ENCODE measurements around the gene ACTL7B. TPM values are rescaled to one million over a fixed set of nuclear protein-coding genes. Genes with fewer than 3 reads are reported as not detected.
"Not testable (repeated sequence)": the region's sequence is repeated elsewhere in the genome, so short reads cannot be mapped to it uniquely, and the experiment has no call there.

ACTL7B gene
- total RNA-seq, 1 donor from 2014 or later, result not detected

DNA sequence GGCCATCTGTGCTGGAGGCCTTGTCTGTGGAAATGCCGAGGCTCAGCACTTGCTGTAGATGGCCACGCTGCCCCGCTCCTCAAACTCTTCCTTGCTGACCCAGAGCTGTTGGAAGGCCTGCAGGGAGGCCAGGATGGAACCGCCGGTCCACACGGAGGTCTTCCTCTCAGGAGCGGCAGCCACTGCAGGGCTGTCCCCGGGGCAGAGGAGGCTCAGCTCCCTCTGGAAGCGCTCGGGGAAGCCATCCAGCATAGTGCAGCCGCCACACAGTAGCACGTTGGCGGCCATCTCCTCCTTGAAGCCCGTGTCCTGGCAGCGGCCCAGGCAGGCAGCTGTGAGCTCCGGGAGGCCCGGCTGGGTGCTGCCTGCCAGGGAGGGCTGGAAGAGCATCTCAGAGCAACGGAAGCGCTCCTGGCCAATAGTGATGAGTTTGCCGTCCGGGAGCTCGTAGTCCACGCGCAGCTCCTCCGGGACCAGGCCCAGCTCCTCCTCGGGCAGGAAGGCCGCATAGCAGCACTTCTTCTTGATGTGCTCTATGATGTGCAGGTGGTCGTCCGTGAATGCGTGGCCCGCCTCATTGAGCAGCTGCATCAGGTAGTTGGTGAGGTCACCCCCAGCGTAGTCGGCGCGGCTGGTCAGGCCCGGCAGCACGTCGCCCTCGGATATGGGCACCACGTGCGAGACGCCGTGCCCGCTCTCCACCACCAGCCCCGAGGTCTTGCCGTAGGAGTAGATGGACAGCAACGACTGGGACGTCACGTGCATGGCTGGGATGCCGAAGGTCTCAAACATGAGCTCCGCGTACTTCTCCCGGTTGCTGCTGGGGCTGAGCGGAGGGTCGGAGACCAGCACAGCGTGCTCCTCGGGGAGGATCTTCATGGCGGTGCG lies 901 bp downstream of the ACTL7B start:
- Mint-ChIP-seq H3K4me1 (no peaks in the 10 kb centered on the region), H3K9me3 (no peaks in the 10 kb centered on the region), H3K27me3 (ENCODE audit: low read depth) (peaks cover 6% of the 10 kb centered on the region), H3K27ac (no peak overlapping the region), H3K36me3 (no peaks in the 10 kb centered on the region), H3K4me3 (no peak overlapping the region)
- TF ChIP-seq, protein P1, sequence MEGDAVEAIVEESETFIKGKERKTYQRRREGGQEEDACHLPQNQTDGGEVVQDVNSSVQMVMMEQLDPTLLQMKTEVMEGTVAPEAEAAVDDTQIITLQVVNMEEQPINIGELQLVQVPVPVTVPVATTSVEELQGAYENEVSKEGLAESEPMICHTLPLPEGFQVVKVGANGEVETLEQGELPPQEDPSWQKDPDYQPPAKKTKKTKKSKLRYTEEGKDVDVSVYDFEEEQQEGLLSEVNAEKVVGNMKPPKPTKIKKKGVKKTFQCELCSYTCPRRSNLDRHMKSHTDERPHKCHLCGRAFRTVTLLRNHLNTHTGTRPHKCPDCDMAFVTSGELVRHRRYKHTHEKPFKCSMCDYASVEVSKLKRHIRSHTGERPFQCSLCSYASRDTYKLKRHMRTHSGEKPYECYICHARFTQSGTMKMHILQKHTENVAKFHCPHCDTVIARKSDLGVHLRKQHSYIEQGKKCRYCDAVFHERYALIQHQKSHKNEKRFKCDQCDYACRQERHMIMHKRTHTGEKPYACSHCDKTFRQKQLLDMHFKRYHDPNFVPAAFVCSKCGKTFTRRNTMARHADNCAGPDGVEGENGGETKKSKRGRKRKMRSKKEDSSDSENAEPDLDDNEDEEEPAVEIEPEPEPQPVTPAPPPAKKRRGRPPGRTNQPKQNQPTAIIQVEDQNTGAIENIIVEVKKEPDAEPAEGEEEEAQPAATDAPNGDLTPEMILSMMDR (IDR thresholded peaks at IDR 0.05; ENCODE audit: unreplicated experiment), result no peak
- DNase-seq (ENCODE audit: low spot score in 2 of 2, unreplicated experiment in 2 of 2), result no peak

DNA sequence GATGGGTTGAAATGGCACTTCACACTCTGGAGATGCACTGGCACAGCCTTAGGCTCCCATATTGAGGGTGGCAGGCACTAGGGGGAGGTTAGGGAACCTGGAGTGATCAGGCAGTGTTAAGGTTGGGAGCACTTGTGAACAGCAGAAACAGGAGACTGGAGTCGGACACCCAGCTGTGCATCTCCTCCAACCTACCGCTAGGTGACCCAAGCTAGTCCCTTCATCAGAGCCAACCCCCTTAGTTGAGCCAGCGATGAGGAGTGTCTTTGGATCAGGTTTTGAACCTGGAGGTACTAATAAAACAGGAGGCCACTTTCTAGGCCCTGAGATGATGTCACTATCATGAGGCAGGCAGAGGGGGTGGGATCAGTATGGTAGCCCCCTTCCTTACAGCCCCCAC lies 1.7 kb downstream of the ACTL7B start:
- TF ChIP-seq, protein P1 (IDR thresholded peaks at IDR 0.05; ENCODE audit: unreplicated experiment), result no peak
- DNase-seq (ENCODE audit: low spot score in 2 of 2, unreplicated experiment in 2 of 2), result no peak
- H3K4me1 Mint-ChIP-seq, result no peaks in the 10 kb centered on the region
- no peak overlapping the region for H3K4me3 Mint-ChIP-seq
- peaks cover 6% of the 10 kb centered on the region for H3K27me3 Mint-ChIP-seq (ENCODE audit: low read depth)
- H3K27ac Mint-ChIP-seq, result no peak overlapping the region
- no peaks in the 10 kb centered on the region for H3K9me3 Mint-ChIP-seq
- H3K36me3 Mint-ChIP-seq, result no peaks in the 10 kb centered on the region

DNA sequence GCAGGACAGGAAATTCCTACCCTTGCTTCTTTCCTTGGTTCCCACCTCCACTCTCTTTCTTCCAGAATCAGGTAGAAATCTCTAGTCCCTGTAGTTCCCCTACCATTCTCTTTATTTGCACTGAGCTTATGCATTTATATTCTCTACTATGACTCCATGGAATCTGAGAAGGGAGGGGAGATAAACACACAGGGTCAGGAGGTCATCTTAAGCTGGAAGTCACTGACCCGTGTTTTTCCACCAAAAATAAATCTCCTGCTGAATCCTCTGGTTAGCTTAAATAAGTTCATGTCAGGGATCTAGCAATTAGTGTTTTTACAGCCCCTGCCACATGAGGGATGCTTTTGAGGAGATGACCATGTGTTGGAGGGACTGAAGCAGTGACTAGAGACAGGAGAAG lies 3.7 kb downstream of the ACTL7B start:
- no peaks in the 10 kb centered on the region for H3K9me3 Mint-ChIP-seq
- no peaks in the 10 kb centered on the region for H3K4me1 Mint-ChIP-seq
- no peak for DNase-seq (ENCODE audit: low spot score in 2 of 2, unreplicated experiment in 2 of 2)
- H3K27me3 Mint-ChIP-seq (ENCODE audit: low read depth), result peaks cover 6% of the 10 kb centered on the region
- no peak overlapping the region for H3K4me3 Mint-ChIP-seq
- TF ChIP-seq, protein P1 (IDR thresholded peaks at IDR 0.05; ENCODE audit: unreplicated experiment), result no peak
- no peak overlapping the region for H3K27ac Mint-ChIP-seq
- H3K36me3 Mint-ChIP-seq, result no peaks in the 10 kb centered on the region

DNA sequence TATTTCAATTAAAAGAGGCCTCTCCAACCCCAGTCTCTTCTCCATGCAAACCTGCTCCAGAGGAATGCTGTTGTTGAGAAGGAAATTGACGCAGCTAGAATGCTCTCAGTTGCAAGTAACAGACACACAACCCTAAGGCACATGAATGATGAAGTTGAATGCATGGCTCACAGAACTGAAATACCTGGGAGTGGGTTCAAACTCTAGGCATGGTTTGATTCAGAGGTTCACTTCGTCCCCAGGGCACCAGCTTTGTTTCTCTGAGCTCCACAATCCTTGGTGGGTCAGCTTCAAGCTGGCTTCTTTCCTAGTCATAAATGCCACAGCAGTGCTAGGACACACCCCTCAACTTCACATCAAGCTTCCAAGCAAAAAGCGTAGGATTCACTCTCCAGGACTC lies 4.6 kb downstream of the ACTL7B start:
- Mint-ChIP-seq H3K27ac (no peak overlapping the region), H3K36me3 (no peaks in the 10 kb centered on the region)

DNA sequence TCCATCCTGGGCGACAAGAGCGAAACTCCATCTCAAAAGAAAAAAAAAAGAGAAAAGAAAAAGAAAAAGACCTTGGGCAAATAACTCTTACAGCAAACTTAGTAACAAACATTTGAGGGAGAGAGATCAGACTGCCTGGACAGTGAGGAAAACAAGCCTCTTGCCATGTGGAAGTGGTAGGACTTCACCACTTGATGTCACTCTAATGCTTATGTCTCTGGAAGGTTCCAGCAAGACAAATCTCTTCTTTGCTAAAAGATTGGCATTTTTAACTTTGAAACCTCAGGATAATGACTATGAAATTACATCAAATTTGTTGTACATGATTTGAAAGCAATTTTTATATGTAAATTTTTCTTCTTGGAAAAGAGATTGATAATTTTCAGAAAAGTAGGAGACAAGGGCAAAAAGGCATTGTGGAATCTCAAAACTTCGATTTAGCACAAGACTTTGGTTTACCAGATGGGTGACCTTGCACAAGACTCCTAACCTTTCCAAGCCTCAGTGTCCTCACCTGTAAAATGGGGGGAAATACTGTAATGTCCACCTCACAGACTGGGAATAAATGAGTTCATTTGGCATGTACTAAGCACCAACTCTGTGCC lies 5.4 kb downstream of the ACTL7B start:
- Mint-ChIP-seq H3K36me3 (no peaks in the 10 kb centered on the region), H3K4me3 (no peak overlapping the region), H3K27me3 (ENCODE audit: low read depth) (peaks cover 4% of the 10 kb centered on the region), H3K9me3 (no peaks in the 10 kb centered on the region), H3K4me1 (peaks cover 2% of the 10 kb centered on the region), H3K27ac (no peak overlapping the region)
- no peak for DNase-seq (ENCODE audit: low spot score in 2 of 2, unreplicated experiment in 2 of 2)
- TF ChIP-seq, protein P1 (IDR thresholded peaks at IDR 0.05; ENCODE audit: unreplicated experiment), result no peak

More for the DNA sequence above, 4.6 kb downstream of the ACTL7B start:
- TF ChIP-seq, protein P1 (IDR thresholded peaks at IDR 0.05; ENCODE audit: unreplicated experiment), result no peak
- H3K9me3 Mint-ChIP-seq, result no peaks in the 10 kb centered on the region
- peaks cover 4% of the 10 kb centered on the region for H3K27me3 Mint-ChIP-seq (ENCODE audit: low read depth)
- no peaks in the 10 kb centered on the region for H3K4me1 Mint-ChIP-seq
- no peak for DNase-seq (ENCODE audit: low spot score in 2 of 2, unreplicated experiment in 2 of 2)
- H3K4me3 Mint-ChIP-seq, result no peak overlapping the region

DNA sequence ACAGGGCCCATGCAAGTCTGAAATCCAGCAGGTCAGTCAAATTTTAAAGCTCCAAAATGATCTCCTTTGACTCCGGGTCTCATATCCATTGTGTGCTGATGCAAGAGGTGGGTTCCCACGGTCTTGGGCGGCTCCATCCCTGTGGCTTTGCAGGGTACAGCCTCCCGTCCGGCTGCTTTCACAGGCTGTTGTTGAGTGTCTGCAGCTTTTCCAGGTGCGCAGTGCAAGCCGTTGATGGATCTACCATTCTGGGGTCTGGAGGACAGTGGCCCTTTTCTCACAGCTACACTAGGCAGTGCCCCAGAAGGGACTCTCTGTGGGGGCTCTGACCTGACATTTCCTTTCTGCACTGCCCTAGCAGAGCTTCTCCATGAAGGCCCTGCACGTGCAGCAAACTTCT lies 7.5 kb downstream of the ACTL7B start:
- not testable (repeated sequence) for H3K27me3 Mint-ChIP-seq (ENCODE audit: low read depth); H3K9me3 Mint-ChIP-seq; H3K4me1 Mint-ChIP-seq; DNase-seq (ENCODE audit: low spot score in 2 of 2, unreplicated experiment in 2 of 2); H3K27ac Mint-ChIP-seq; H3K4me3 Mint-ChIP-seq; H3K36me3 Mint-ChIP-seq

All from mesothelial cell of epicardium (in vitro differentiated cells).